Neural cell (in vitro differentiated cells): Measurements from ENCODE around the gene PTPN5. TPM values are rescaled to one million over a fixed set of nuclear protein-coding genes. Genes with fewer than 3 reads are reported as not detected.

ENCODE experiments used
- H2AFZ ChIP-seq: fragments of 200-600, 300-800 bp; sonication (generic), shearing (Covaris generic); 2 replicates; pipeline ENCODE4 v1.6.0; 2014; ENCODE audit warnings: low read depth, mild to moderate bottlenecking, antibody characterized with exemption, low read length, moderate library complexity
- H3F3A ChIP-seq: fragments of 200-600 bp; shearing (Covaris generic); 2 replicates; pipeline ENCODE4 v1.6.1; 2016; ENCODE audit warnings: mild to moderate bottlenecking, moderate library complexity, mixed read lengths, antibody characterized with exemption, low read length; ENCODE audit not compliant: insufficient read depth, poor library complexity, severe bottlenecking
- H3K27ac ChIP-seq: fragments of 200-600, 300-800 bp; sonication (generic), shearing (Covaris generic); 2 replicates; pipeline ENCODE4 v1.5.1; 2014; ENCODE audit warnings: mild to moderate bottlenecking, low read length, moderate library complexity
- H3K27me3 ChIP-seq: fragments of 300-800, 200-600 bp; sonication (generic), shearing (Covaris generic); 2 replicates; pipeline ENCODE4 v1.6.0; 2014; ENCODE audit warnings: mild to moderate bottlenecking, low read depth, low read length, moderate library complexity; ENCODE audit not compliant: insufficient read depth
- H3K36me3 ChIP-seq: fragments of 300-800, 200-600 bp; sonication (generic), shearing (Covaris generic); 2 replicates; pipeline ENCODE4 v1.5.1; 2014; ENCODE audit warnings: mild to moderate bottlenecking, antibody characterized with exemption, low read length, moderate library complexity; ENCODE audit not compliant: insufficient read depth
- H3K4me2 ChIP-seq: fragments of 300-800, 200-600 bp; sonication (generic), shearing (Covaris generic); 2 replicates; pipeline ENCODE4 v1.6.0; 2014; ENCODE audit warnings: mild to moderate bottlenecking, low read length
- H3K4me3 ChIP-seq: fragments of 300-800, 200-600 bp; sonication (generic), shearing (Covaris generic); 2 replicates; pipeline ENCODE4 v1.5.1; 2014; ENCODE audit warnings: mild to moderate bottlenecking, low read length, moderate library complexity
- H3K79me2 ChIP-seq: fragments of 200-600 bp; shearing (Covaris generic); replicated peaks from 2 replicates; pipeline ENCODE4 v1.6.0; 2014; ENCODE audit warnings: mild to moderate bottlenecking, low read length, moderate library complexity; ENCODE audit not compliant: insufficient read depth
- H3K9ac ChIP-seq: fragments of 300-800, 200-600 bp; sonication (generic), shearing (Covaris generic); 2 replicates; pipeline ENCODE4 v1.6.1; 2016; ENCODE audit warnings: mild to moderate bottlenecking, low read length, mixed read lengths
- H3K9me2 ChIP-seq: fragments of 200-600 bp; shearing (Covaris generic); 2 replicates; pipeline ENCODE4 v1.6.1; 2016; ENCODE audit warnings: mild to moderate bottlenecking, low read length, mixed read lengths; ENCODE audit not compliant: insufficient read depth
- H3K9me3 ChIP-seq: fragments of 200-600, 300-800 bp; sonication (generic), shearing (Covaris generic); 2 replicates; pipeline ENCODE4 v1.6.1; 2016; ENCODE audit warnings: mild to moderate bottlenecking, mixed run types, low read length, moderate library complexity, mixed read lengths
- H4K20me1 ChIP-seq: fragments of 200-600 bp; shearing (Covaris generic); 2 replicates; pipeline ENCODE4 v1.6.1; 2016; ENCODE audit warnings: mild to moderate bottlenecking, mixed run types; ENCODE audit not compliant: insufficient read depth
- EP300 ChIP-seq: fragments of 450-650 bp; conservative IDR thresholded peaks from 2 replicates; pipeline ENCODE4 v1.6.1; 2014; ENCODE audit warnings: antibody characterized with exemption, mild to moderate bottlenecking, moderate library complexity; ENCODE audit not compliant: poor library complexity, severe bottlenecking
- EZH2 ChIP-seq: fragments of 200-600, 300-800 bp; shearing (Covaris generic), sonication (generic); IDR thresholded peaks from 2 replicates; pipeline ENCODE4 v1.6.1; 2014; ENCODE audit warnings: antibody characterized with exemption, low read length, borderline replicate concordance, mild to moderate bottlenecking; ENCODE audit not compliant: insufficient read depth, poor library complexity, severe bottlenecking
- MXI1 ChIP-seq: fragments of 450-650 bp; conservative IDR thresholded peaks from 2 replicates; pipeline ENCODE4 v1.6.1; 2014; ENCODE audit warnings: antibody characterized with exemption, mild to moderate bottlenecking; ENCODE audit not compliant: poor library complexity, severe bottlenecking
- POLR2AphosphoS5 ChIP-seq: IDR thresholded peaks from 2 replicates; pipeline ENCODE4 v1.6.1; 2012
- RAD21 ChIP-seq: fragments of 450-650 bp; conservative IDR thresholded peaks from 2 replicates; pipeline ENCODE4 v1.6.1; 2014; ENCODE audit warnings: antibody characterized with exemption, mild to moderate bottlenecking, moderate library complexity
- SMC3 ChIP-seq: fragments of 450-650 bp; conservative IDR thresholded peaks from 2 replicates; pipeline ENCODE4 v1.6.1; 2014; ENCODE audit warnings: antibody characterized with exemption, mild to moderate bottlenecking, moderate library complexity; ENCODE audit not compliant: poor library complexity
- TAF1 ChIP-seq: IDR thresholded peaks from 2 replicates; pipeline ENCODE4 v1.6.1; 2012; ENCODE audit warnings: low read depth
- polyA plus RNA-seq: library from polyadenylated mRNA; depleted of rRNA; stranded (reverse); fragments of >200 nt; gene quantifications from 2 replicates; pipeline ENCODE4 v1.2.3, GENCODE V29; 2014
- TF ChIP-seq, protein P1 (sequence below): fragments of 450-650 bp; IDR thresholded peaks from 2 replicates; pipeline ENCODE4 v1.5.1; 2014; ENCODE audit warnings: antibody characterized with exemption, mild to moderate bottlenecking, moderate library complexity; ENCODE audit not compliant: poor library complexity, severe bottlenecking
- TF ChIP-seq, protein P2 (sequence below): IDR thresholded peaks from 2 replicates; pipeline ENCODE4 v1.6.1; 2012; ENCODE audit warnings: borderline replicate concordance

PTPN5 gene
- polyA plus RNA-seq, 1 donor from 2014 or later: 122 TPM

DNA sequence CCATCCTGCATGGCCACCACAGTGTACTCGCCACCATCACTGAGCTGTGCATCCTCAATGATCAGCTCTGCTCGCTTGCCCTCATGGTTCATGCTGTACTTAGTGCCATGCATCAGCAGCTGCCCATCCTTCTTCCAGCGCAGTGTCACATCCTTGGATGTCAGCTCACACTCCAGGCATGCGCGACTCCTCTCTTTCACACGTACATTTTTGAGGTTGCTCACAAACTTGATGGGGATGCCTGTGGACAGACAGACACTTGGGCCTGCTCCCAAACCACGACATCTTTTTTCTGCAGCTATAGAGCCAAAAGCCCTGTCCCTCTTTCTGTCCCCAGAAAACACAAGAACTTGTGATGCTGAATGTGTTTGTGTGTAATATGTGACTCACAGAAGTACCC, 76.1 kb downstream of the PTPN5 start:
- Histone ChIP-seq H3K4me2 (no peak overlapping the region), H3K27me3 (no peaks in the 10 kb centered on the region), H3K79me2 (no peaks in the 10 kb centered on the region), H3F3A (no peaks in the 10 kb centered on the region), H3K4me3 (no peak overlapping the region), H4K20me1 (no peaks in the 10 kb centered on the region), H3K9me3 (no peaks in the 10 kb centered on the region), H3K27ac (no peak overlapping the region), H3K36me3 (no peaks in the 10 kb centered on the region), H3K9me2 (no peaks in the 10 kb centered on the region), H2AFZ (no peak overlapping the region), H3K9ac (no peak overlapping the region)
- no peak for TF ChIP-seq EZH2
- TF ChIP-seq POLR2AphosphoS5: no peak
- no peak for TF ChIP-seq RAD21
- TF ChIP-seq TAF1: no peak
- TF ChIP-seq, protein P1, sequence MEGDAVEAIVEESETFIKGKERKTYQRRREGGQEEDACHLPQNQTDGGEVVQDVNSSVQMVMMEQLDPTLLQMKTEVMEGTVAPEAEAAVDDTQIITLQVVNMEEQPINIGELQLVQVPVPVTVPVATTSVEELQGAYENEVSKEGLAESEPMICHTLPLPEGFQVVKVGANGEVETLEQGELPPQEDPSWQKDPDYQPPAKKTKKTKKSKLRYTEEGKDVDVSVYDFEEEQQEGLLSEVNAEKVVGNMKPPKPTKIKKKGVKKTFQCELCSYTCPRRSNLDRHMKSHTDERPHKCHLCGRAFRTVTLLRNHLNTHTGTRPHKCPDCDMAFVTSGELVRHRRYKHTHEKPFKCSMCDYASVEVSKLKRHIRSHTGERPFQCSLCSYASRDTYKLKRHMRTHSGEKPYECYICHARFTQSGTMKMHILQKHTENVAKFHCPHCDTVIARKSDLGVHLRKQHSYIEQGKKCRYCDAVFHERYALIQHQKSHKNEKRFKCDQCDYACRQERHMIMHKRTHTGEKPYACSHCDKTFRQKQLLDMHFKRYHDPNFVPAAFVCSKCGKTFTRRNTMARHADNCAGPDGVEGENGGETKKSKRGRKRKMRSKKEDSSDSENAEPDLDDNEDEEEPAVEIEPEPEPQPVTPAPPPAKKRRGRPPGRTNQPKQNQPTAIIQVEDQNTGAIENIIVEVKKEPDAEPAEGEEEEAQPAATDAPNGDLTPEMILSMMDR: no peak
- TF ChIP-seq SMC3: no peak
- no peak for TF ChIP-seq EP300

DNA sequence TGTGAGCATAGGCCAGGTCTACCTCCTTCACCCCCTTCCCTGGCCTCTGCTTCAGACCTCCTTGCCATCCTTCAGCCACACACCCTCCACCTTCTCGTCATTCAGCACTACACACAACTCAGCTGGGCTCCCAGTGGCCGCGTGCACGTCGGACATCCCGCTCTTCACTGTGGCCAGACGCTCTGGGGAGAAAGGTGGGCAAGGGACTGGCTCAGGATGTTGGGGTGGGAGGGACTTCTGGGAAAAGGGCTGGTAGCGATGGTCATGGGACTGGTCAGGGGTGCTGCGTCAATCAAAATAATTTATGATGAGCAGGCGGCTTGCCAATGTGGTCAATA, 77.2 kb downstream of the PTPN5 start:
- no peaks in the 10 kb centered on the region for H3K36me3 ChIP-seq
- no peak overlapping the region for H3K27ac ChIP-seq
- no peaks in the 10 kb centered on the region for H3K9me3 ChIP-seq
- no peak overlapping the region for H3K4me3 ChIP-seq
- H4K20me1 ChIP-seq: no peaks in the 10 kb centered on the region
- TF ChIP-seq EZH2 (no peak), POLR2AphosphoS5 (no peak), TAF1 (no peak), EP300 (no peak), MXI1 (no peak)
- TF ChIP-seq, protein P1: no peak
- H3K27me3 ChIP-seq: no peaks in the 10 kb centered on the region
- H3K4me2 ChIP-seq: no peak overlapping the region
- no peaks in the 10 kb centered on the region for H3F3A ChIP-seq
- no peaks in the 10 kb centered on the region for H3K79me2 ChIP-seq
- H3K9me2 ChIP-seq: no peaks in the 10 kb centered on the region
- H3K9ac ChIP-seq: no peak overlapping the region
- no peak overlapping the region for H2AFZ ChIP-seq

DNA sequence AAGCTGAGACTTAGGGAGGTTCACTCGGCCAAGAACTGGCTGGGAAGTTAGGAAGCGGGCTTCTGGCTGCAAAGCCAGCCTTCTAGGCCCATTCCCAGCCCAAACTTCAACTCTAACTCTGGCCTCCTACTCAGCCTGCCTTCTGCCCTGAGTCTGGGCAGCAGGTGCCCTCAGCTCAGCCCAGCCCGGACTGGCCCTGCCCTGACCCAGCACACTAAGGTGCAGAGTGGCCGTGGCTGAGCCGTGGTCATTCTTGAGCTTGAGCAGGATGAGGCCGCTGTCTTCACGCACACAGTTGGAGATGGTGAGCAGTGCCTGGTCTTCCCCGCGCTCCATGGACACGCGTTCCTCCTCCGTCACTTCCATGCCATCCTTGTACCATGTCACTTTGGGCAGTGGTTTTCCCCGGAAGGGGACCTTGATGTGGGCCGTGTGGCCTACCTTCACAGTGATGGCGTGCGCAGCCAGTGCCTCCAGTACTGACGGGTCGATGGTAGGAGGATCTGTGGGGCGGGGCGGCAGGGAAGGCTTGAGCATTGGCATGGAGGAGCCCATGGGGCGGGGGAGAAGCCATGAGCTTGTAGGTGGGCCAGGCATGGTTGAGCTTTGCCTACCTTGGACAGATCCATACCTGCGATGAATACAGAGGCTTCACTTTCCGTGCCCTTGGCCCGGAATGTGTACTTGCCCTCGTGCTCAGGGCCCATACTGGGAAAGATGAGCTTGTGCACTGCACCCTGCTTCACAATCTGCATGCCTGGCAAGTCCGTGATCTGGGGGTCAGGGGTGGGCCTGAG, 77.8 kb downstream of the PTPN5 start:
- no peak overlapping the region for H3K27ac ChIP-seq
- no peaks in the 10 kb centered on the region for H3K36me3 ChIP-seq
- no peak overlapping the region for H3K4me3 ChIP-seq
- no peaks in the 10 kb centered on the region for H3F3A ChIP-seq
- H2AFZ ChIP-seq: no peak overlapping the region
- H3K9me3 ChIP-seq: no peaks in the 10 kb centered on the region
- TF ChIP-seq RAD21 (no peak), EP300 (no peak), MXI1 (no peak), SMC3 (no peak)
- TF ChIP-seq, protein P1: no peak
- TF ChIP-seq, protein P2, sequence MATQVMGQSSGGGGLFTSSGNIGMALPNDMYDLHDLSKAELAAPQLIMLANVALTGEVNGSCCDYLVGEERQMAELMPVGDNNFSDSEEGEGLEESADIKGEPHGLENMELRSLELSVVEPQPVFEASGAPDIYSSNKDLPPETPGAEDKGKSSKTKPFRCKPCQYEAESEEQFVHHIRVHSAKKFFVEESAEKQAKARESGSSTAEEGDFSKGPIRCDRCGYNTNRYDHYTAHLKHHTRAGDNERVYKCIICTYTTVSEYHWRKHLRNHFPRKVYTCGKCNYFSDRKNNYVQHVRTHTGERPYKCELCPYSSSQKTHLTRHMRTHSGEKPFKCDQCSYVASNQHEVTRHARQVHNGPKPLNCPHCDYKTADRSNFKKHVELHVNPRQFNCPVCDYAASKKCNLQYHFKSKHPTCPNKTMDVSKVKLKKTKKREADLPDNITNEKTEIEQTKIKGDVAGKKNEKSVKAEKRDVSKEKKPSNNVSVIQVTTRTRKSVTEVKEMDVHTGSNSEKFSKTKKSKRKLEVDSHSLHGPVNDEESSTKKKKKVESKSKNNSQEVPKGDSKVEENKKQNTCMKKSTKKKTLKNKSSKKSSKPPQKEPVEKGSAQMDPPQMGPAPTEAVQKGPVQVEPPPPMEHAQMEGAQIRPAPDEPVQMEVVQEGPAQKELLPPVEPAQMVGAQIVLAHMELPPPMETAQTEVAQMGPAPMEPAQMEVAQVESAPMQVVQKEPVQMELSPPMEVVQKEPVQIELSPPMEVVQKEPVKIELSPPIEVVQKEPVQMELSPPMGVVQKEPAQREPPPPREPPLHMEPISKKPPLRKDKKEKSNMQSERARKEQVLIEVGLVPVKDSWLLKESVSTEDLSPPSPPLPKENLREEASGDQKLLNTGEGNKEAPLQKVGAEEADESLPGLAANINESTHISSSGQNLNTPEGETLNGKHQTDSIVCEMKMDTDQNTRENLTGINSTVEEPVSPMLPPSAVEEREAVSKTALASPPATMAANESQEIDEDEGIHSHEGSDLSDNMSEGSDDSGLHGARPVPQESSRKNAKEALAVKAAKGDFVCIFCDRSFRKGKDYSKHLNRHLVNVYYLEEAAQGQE: no peak
- H3K9ac ChIP-seq: no peak overlapping the region
- H3K9me2 ChIP-seq: no peaks in the 10 kb centered on the region
- no peaks in the 10 kb centered on the region for H3K79me2 ChIP-seq
- H4K20me1 ChIP-seq: no peaks in the 10 kb centered on the region
- H3K27me3 ChIP-seq: no peaks in the 10 kb centered on the region
- H3K4me2 ChIP-seq: no peak overlapping the region
